Right lobe of liver (tissue), 6 donors: ENCODE measurements around the gene ZMYND11. TPM values are rescaled to one million over a fixed set of nuclear protein-coding genes. Genes with fewer than 3 reads are reported as not detected.

ENCODE experiments used
- ATAC-seq, 4 donors: fragments of 200-7000 bp; cut with Tn5 transposase; one replicate each; pipeline ENCODE4 v1.9.1; 2020; ENCODE audit warnings: mild to moderate bottlenecking in 4 of 4, moderate library complexity in 4 of 4
- DNase-seq, 3 donors: peaks; one replicate each; pipeline ENCODE4 v3.0.0-alpha.2; 2020
- H3K27ac ChIP-seq, 3 donors: fragments of 200-600 bp; one replicate each; pipeline ENCODE4 v1.8.0; 2022
- H3K27me3 ChIP-seq, 2 donors: fragments of 200-600 bp; one replicate each; pipeline ENCODE4 v1.8.0; 2022
- H3K36me3 ChIP-seq, 4 donors: fragments of 200-600 bp; sonication (generic) in 1 of 4; one replicate each; pipeline versions ENCODE4 v1.5.1 to v1.8.0; 2017 to 2022; ENCODE audit warnings: control low read depth in 1 of 4
- H3K4me1 ChIP-seq, 4 donors: fragments of 200-600 bp; sonication (generic) in 1 of 4; one replicate each; pipeline versions ENCODE4 v1.5.1 to v1.8.0; 2017 to 2022; ENCODE audit warnings: control low read depth in 1 of 4
- H3K4me3 ChIP-seq, 3 donors: fragments of 200-600 bp; one replicate each; pipeline ENCODE4 v1.8.0; 2022
- H3K9me3 ChIP-seq, 4 donors: fragments of 200-600 bp; sonication (generic) in 1 of 4; one replicate each; pipeline versions ENCODE4 v1.5.1 to v1.8.0; 2017 to 2022; ENCODE audit warnings: control low read depth in 1 of 4
- CTCF ChIP-seq, 4 donors: fragments of 200-600 bp in 3 of 4; fragments of 450-650 bp in 1 of 4; IDR thresholded peaks; one replicate each; pipeline versions ENCODE4 v1.5.1 to v1.8.0; 2016 to 2022; ENCODE audit warnings: antibody characterized with exemption in 4 of 4, mild to moderate bottlenecking in 2 of 4
- POLR2A ChIP-seq: fragments of 450-650 bp; IDR thresholded peaks from one replicate; pipeline ENCODE4 v1.6.1; 2017; ENCODE audit warnings: antibody characterized with exemption, mild to moderate bottlenecking
- WGBS: methylation state at CpG from one replicate; pipeline ENCODE4 v1.1.6; 2018; ENCODE audit warnings: low coverage, low lambda C conversion rate; ENCODE audit not compliant: insufficient coverage; ENCODE audit errors: missing lambda C conversion rate; 5-methylcytosine and 5-hydroxymethylcytosine counted together
- intact Hi-C, 2 donors: fragments of 100-400 bp; cut with DNase I; formaldehyde crosslinking; loops; one replicate each; pipeline versions ENCODE4 v1.11.2 to v1.14.1; 2022
- total RNA-seq, 6 experiments: library from RNA; depleted of rRNA in 2 of 6; stranded (reverse); fragments of >200 nt in 2 of 6; fragmentation: NEBNext Ultra II Directional in 3 of 6; extraction: Animal tissue kit (Norgen Biotek cat#: 25700) in 3 of 6; gene quantifications; one replicate each; pipeline versions ENCODE4 v1.1.0 to v1.2.4, GENCODE V29; 2016 to 2023
- donor health status: DM: no; HTN: yes; CAD: no.
- donor health status: DM: no; HTN: no; CAD: no.
- donor health status: DM: no; HTN: no; CAD: no.
- donor health status: DM: no; HTN: yes; CAD: no.
- donor health status: DM: no; HTN: yes; CAD: no.

Gene ZMYND11
- total RNA-seq, 6 experiments from 2014 or later, result 22.5 to 30.6 (median 24.4) TPM

- no peak for TF ChIP-seq CTCF (IDR thresholded peaks at IDR 0.05)
- no peak for TF ChIP-seq POLR2A
- DNase-seq, result no peak
- Histone ChIP-seq H3K4me1 (no peaks in the 10 kb centered on the region), H3K27ac (no peak overlapping the region), H3K9me3 (peaks cover 0 to 8% (median 0%) of the 10 kb centered on the region in 4 donors), H3K4me3 (no peak overlapping the region), H3K27me3 (no peaks in the 10 kb centered on the region), H3K36me3 (no peaks in the 10 kb centered on the region)
- 50% methylated on average over 2 of the region's 2 CpGs for WGBS
- intact Hi-C loops, result no loop called here
- no peak for ATAC-seq
Measured at GRCh38 chr10:95356-96115, 39.7 kb upstream of the ZMYND11 start.

GRCh38 chr10:96466-96865 lies 38.8 kb upstream of the ZMYND11 start:
- 0% methylated on average over 1 of the region's 1 CpG for WGBS
- intact Hi-C loops, result no loop called here
- no peak overlapping the region for H3K27ac ChIP-seq
- peaks cover 0 to 8% (median 0%) of the 10 kb centered on the region in 4 donors for H3K9me3 ChIP-seq
- H3K4me1 ChIP-seq, result no peaks in the 10 kb centered on the region
- H3K27me3 ChIP-seq, result no peaks in the 10 kb centered on the region
- no peak overlapping the region for H3K4me3 ChIP-seq
- TF ChIP-seq CTCF (IDR thresholded peaks at IDR 0.05), result no peak
- TF ChIP-seq POLR2A, result no peak
- H3K36me3 ChIP-seq, result no peaks in the 10 kb centered on the region
- DNase-seq (no peak), ATAC-seq (no peak)

GRCh38 chr10:104416-104815 lies 30.8 kb upstream of the ZMYND11 start:
- no peak overlapping the region for H3K27ac ChIP-seq
- no peaks in the 10 kb centered on the region for H3K27me3 ChIP-seq
- TF ChIP-seq POLR2A (no peak), CTCF (IDR thresholded peaks at IDR 0.05) (no peak)
- no peaks in the 10 kb centered on the region for H3K9me3 ChIP-seq
- WGBS, result 68% methylated on average over 3 of the region's 4 CpGs
- ATAC-seq, result no peak
- no peak overlapping the region for H3K4me3 ChIP-seq
- DNase-seq, result no peak
- H3K4me1 ChIP-seq, result no peaks in the 10 kb centered on the region
- intact Hi-C loops, result no loop called here
- no peaks in the 10 kb centered on the region for H3K36me3 ChIP-seq

- ATAC-seq, result peak in 1 of 4 donors; percentile 43
- DNase-seq, result no peak
- intact Hi-C loops, result no loop called here
- Histone ChIP-seq H3K27ac (no peak overlapping the region), H3K4me3 (no peak overlapping the region), H3K4me1 (no peaks in the 10 kb centered on the region), H3K9me3 (no peaks in the 10 kb centered on the region), H3K36me3 (no peaks in the 10 kb centered on the region), H3K27me3 (no peaks in the 10 kb centered on the region)
- WGBS, result no CpG with 5 or more reads among the region's 16 CpGs
- TF ChIP-seq CTCF (IDR thresholded peaks at IDR 0.05), result no peak
- TF ChIP-seq POLR2A, result no peak
Measured at GRCh38 chr10:104862-105565, 30.2 kb upstream of the ZMYND11 start.
